ENCODE measurements around the gene SRRD. TPM values are rescaled to one million over a fixed set of nuclear protein-coding genes. Genes with fewer than 3 reads are reported as not detected.

Gene SRRD
- total and polyA plus RNA-seq, 4 experiments from 2014 or later = 17.6 to 28.9 (median 20.1) TPM

DNA sequence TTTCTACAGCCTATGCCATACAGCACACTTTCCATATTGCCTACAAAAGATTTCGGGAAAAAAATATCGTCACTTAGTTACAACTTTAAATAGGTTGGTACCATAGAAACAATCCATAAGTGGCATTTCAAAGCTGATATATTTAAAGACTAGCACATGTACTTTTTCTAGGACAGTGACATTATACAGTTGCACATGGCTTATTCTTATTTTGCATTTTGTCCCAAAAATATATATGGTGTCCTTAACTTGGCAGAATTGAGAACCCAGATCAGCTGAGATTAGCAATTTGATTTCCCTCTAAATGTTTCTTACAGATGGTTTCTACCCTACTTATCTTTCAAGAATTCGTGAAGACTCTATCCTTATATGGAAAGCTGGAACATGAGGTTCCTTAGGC lies 32.3 kb downstream of the SRRD start:
- DNase-seq = no peak
- H3K9me3 Mint-ChIP-seq = no peaks in the 10 kb centered on the region
- ChIA-PET POLR2A (ENCODE audit: partially characterized antibody) (interaction anchor here (0.6 to 5.5 kb wide), 2 partner anchors 15 to 32 kb away, joined by 3 to 68 read pairs; partner anchors contain the start of genes HPS4 and SRRD), CTCF (ENCODE audit: partially characterized antibody) (no interaction called here)
- intact Hi-C loops (cut with micrococcal nuclease) = no loop called here
- Histone ChIP-seq H3K27ac (ENCODE audit: low read depth, low read length) (no peak overlapping the region), H3K36me3 (ENCODE audit: insufficient read depth, low read length) (no peaks in the 10 kb centered on the region), H3K4me1 (ENCODE audit: insufficient read depth, low read length) (peaks cover 17% of the 10 kb centered on the region), H3K27me3 (ENCODE audit: insufficient read depth, low read length) (no peaks in the 10 kb centered on the region), H3K9me3 (ENCODE audit: control insufficient read depth in 1 of 2, low read length in 2 of 2) (no peaks in the 10 kb centered on the region), H3K4me3 (ENCODE audit: low read length in 2 of 2) (no peak overlapping the region)
- H3K4me3 Mint-ChIP-seq = no peak overlapping the region
- H3K36me3 Mint-ChIP-seq = peaks cover 0 to 12% of the 10 kb centered on the region in 2 donors
- no peaks in the 10 kb centered on the region for H3K27me3 Mint-ChIP-seq
- H3K27ac Mint-ChIP-seq = peak overlapping the region in 2 of 7 donors; percentile 38 to 51
- peaks cover 18 to 28% (median 27%) of the 10 kb centered on the region in 4 donors for H3K4me1 Mint-ChIP-seq

DNA sequence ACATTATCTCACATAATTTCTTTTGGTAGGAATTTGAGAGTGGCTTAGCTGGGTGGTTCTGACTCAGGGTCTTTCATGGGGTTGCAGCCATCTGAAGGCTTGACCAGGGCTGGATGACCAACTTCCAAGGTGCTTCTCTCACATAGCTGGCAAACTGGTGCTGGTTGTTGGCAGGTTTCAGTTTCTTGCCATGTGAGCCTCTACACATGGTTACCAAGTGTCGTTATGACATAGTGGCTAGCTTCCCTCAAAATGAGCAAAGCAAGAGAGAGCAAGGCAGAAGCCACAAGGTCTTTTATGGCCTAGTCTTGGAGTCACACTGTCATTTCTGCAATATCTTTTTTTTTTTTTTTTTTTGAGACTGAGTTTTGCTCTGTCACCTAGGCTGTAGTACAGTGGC lies 32.8 kb downstream of the SRRD start:
- H3K36me3 Mint-ChIP-seq = peaks cover 0 to 9% of the 10 kb centered on the region in 2 donors
- peaks cover 14 to 23% (median 22%) of the 10 kb centered on the region in 4 donors for H3K4me1 Mint-ChIP-seq
- Histone ChIP-seq H3K27ac (ENCODE audit: low read depth, low read length) (no peak overlapping the region), H3K9me3 (ENCODE audit: control insufficient read depth in 1 of 2, low read length in 2 of 2) (no peaks in the 10 kb centered on the region), H3K36me3 (ENCODE audit: insufficient read depth, low read length) (no peaks in the 10 kb centered on the region), H3K4me3 (ENCODE audit: low read length in 2 of 2) (no peak overlapping the region), H3K27me3 (ENCODE audit: insufficient read depth, low read length) (no peaks in the 10 kb centered on the region), H3K4me1 (ENCODE audit: insufficient read depth, low read length) (peaks cover 11% of the 10 kb centered on the region)
- ChIA-PET CTCF (ENCODE audit: partially characterized antibody) (no interaction called here), POLR2A (ENCODE audit: partially characterized antibody) (interaction anchor here (0.6 to 5.5 kb wide), 2 partner anchors 15 to 33 kb away, joined by 3 to 68 read pairs; partner anchors contain the start of genes HPS4 and SRRD)
- intact Hi-C loops (cut with micrococcal nuclease) = no loop called here
- H3K4me3 Mint-ChIP-seq = no peak overlapping the region
- H3K27ac Mint-ChIP-seq = no peak overlapping the region
- H3K27me3 Mint-ChIP-seq = no peaks in the 10 kb centered on the region
- no peaks in the 10 kb centered on the region for H3K9me3 Mint-ChIP-seq
- no peak for DNase-seq

- no peak for DNase-seq
- no peaks in the 10 kb centered on the region for H3K36me3 ChIP-seq (ENCODE audit: insufficient read depth, low read length)
- ChIA-PET POLR2A (ENCODE audit: partially characterized antibody) (interaction anchor here (1.0 kb wide), 1 partner anchor 142 kb away, joined by 3 read pairs; no protein-coding TSS in a partner anchor), CTCF (ENCODE audit: partially characterized antibody) (interaction anchor here (0.9 kb wide), 1 partner anchor 14 kb away, joined by 3 read pairs; no protein-coding TSS in a partner anchor)
- peaks cover 0 to 6% of the 10 kb centered on the region in 2 donors for H3K36me3 Mint-ChIP-seq
- no peaks in the 10 kb centered on the region for H3K9me3 Mint-ChIP-seq
- H3K9me3 ChIP-seq (ENCODE audit: control insufficient read depth in 1 of 2, low read length in 2 of 2) = no peaks in the 10 kb centered on the region
- intact Hi-C loops (cut with micrococcal nuclease) = no loop called here
- no peaks in the 10 kb centered on the region for H3K27me3 ChIP-seq (ENCODE audit: insufficient read depth, low read length)
- peaks cover 7 to 15% (median 13%) of the 10 kb centered on the region in 4 donors for H3K4me1 Mint-ChIP-seq
- no peak overlapping the region for H3K4me3 Mint-ChIP-seq
- no peak overlapping the region for H3K4me3 ChIP-seq (ENCODE audit: low read length in 2 of 2)
- no peak overlapping the region for H3K27ac ChIP-seq (ENCODE audit: low read depth, low read length)
- peaks cover 9% of the 10 kb centered on the region for H3K4me1 ChIP-seq (ENCODE audit: insufficient read depth, low read length)
- H3K27me3 Mint-ChIP-seq = no peaks in the 10 kb centered on the region
- peak overlapping the region in 1 of 7 donors; percentile 19 for H3K27ac Mint-ChIP-seq
These were observed 33.8 kb downstream of the SRRD start for GRCh38 chr22:26517429-26517828.

GRCh38 chr22:26522012-26522411 lies 38.3 kb downstream of the SRRD start:
- CTCF ChIA-PET (ENCODE audit: partially characterized antibody) = no interaction called here

GRCh38 chr22:26522592-26522991 lies 38.9 kb downstream of the SRRD start:
- H3K9me3 Mint-ChIP-seq = no peaks in the 10 kb centered on the region
- POLR2A ChIA-PET (ENCODE audit: partially characterized antibody) = interaction anchor here (1.0 kb wide), 1 partner anchor 149 kb away, joined by 3 read pairs; no protein-coding TSS in a partner anchor
- peak overlapping the region in 1 of 7 donors; percentile 46 for H3K27ac Mint-ChIP-seq

More at GRCh38 chr22:26522012-26522411, 38.3 kb downstream of the SRRD start:
- intact Hi-C loops (cut with micrococcal nuclease) = no loop called here
- no peak overlapping the region for H3K27ac Mint-ChIP-seq
- peaks cover 22 to 33% of the 10 kb centered on the region in 2 donors for H3K36me3 Mint-ChIP-seq
- H3K4me1 ChIP-seq (ENCODE audit: insufficient read depth, low read length) = no peaks in the 10 kb centered on the region
- H3K4me3 Mint-ChIP-seq = no peak overlapping the region
- no peaks in the 10 kb centered on the region for H3K27me3 ChIP-seq (ENCODE audit: insufficient read depth, low read length)
- H3K27me3 Mint-ChIP-seq = no peaks in the 10 kb centered on the region
- no peak overlapping the region for H3K4me3 ChIP-seq (ENCODE audit: low read length in 2 of 2)
- no peak for DNase-seq
- H3K9me3 ChIP-seq (ENCODE audit: control insufficient read depth in 1 of 2, low read length in 2 of 2) = no peaks in the 10 kb centered on the region
- H3K27ac ChIP-seq (ENCODE audit: low read depth, low read length) = no peak overlapping the region
- no peaks in the 10 kb centered on the region for H3K4me1 Mint-ChIP-seq
- no peaks in the 10 kb centered on the region for H3K9me3 Mint-ChIP-seq
- POLR2A ChIA-PET (ENCODE audit: partially characterized antibody) = no interaction called here
- H3K36me3 ChIP-seq (ENCODE audit: insufficient read depth, low read length) = peaks cover 13% of the 10 kb centered on the region

GRCh38 chr22:26524870-26525269 lies 41.2 kb downstream of the SRRD start:
- DNase-seq = no peak
- no peaks in the 10 kb centered on the region for H3K9me3 ChIP-seq (ENCODE audit: control insufficient read depth in 1 of 2, low read length in 2 of 2)
- peaks cover 27% of the 10 kb centered on the region for H3K36me3 ChIP-seq (ENCODE audit: insufficient read depth, low read length)
- intact Hi-C loops (cut with micrococcal nuclease) = no loop called here
- H3K27me3 ChIP-seq (ENCODE audit: insufficient read depth, low read length) = no peaks in the 10 kb centered on the region
- no peak overlapping the region for H3K4me3 ChIP-seq (ENCODE audit: low read length in 2 of 2)
- Mint-ChIP-seq H3K27ac (no peak overlapping the region), H3K9me3 (no peaks in the 10 kb centered on the region), H3K4me3 (no peak overlapping the region), H3K4me1 (no peaks in the 10 kb centered on the region), H3K27me3 (no peaks in the 10 kb centered on the region), H3K36me3 (peaks cover 30 to 49% of the 10 kb centered on the region in 2 donors)
- H3K27ac ChIP-seq (ENCODE audit: low read depth, low read length) = no peak overlapping the region
- POLR2A ChIA-PET (ENCODE audit: partially characterized antibody) = no interaction called here
- CTCF ChIA-PET (ENCODE audit: partially characterized antibody) = interaction anchor here (1.1 kb wide), 1 partner anchor 105 kb away, joined by 3 read pairs; no protein-coding TSS in a partner anchor
- H3K4me1 ChIP-seq (ENCODE audit: insufficient read depth, low read length) = no peaks in the 10 kb centered on the region

More at GRCh38 chr22:26522592-26522991, 38.9 kb downstream of the SRRD start:
- Mint-ChIP-seq H3K27me3 (no peaks in the 10 kb centered on the region), H3K36me3 (peaks cover 26 to 37% of the 10 kb centered on the region in 2 donors), H3K4me1 (no peaks in the 10 kb centered on the region), H3K4me3 (no peak overlapping the region)
- Histone ChIP-seq H3K36me3 (ENCODE audit: insufficient read depth, low read length) (peaks cover 19% of the 10 kb centered on the region), H3K9me3 (ENCODE audit: control insufficient read depth in 1 of 2, low read length in 2 of 2) (no peaks in the 10 kb centered on the region), H3K27me3 (ENCODE audit: insufficient read depth, low read length) (no peaks in the 10 kb centered on the region), H3K4me3 (ENCODE audit: low read length in 2 of 2) (no peak overlapping the region), H3K27ac (ENCODE audit: low read depth, low read length) (no peak overlapping the region), H3K4me1 (ENCODE audit: insufficient read depth, low read length) (no peaks in the 10 kb centered on the region)
- CTCF ChIA-PET (ENCODE audit: partially characterized antibody) = no interaction called here
- intact Hi-C loops (cut with micrococcal nuclease) = no loop called here
- DNase-seq = no peak

GRCh38 chr22:26525946-26526564 lies 42.4 kb downstream of the SRRD start:
- no peaks in the 10 kb centered on the region for H3K27me3 ChIP-seq (ENCODE audit: insufficient read depth, low read length)
- Mint-ChIP-seq H3K27me3 (no peaks in the 10 kb centered on the region), H3K4me1 (no peaks in the 10 kb centered on the region), H3K9me3 (no peaks in the 10 kb centered on the region), H3K27ac (no peak overlapping the region), H3K36me3 (peaks cover 38 to 57% of the 10 kb centered on the region in 2 donors), H3K4me3 (no peak overlapping the region)
- H3K27ac ChIP-seq (ENCODE audit: low read depth, low read length) = no peak overlapping the region
- intact Hi-C loops (cut with micrococcal nuclease) = no loop called here
- no peaks in the 10 kb centered on the region for H3K4me1 ChIP-seq (ENCODE audit: insufficient read depth, low read length)
- DNase-seq = no peak
- H3K9me3 ChIP-seq (ENCODE audit: control insufficient read depth in 1 of 2, low read length in 2 of 2) = no peaks in the 10 kb centered on the region
- no peak overlapping the region for H3K4me3 ChIP-seq (ENCODE audit: low read length in 2 of 2)
- ChIA-PET CTCF (ENCODE audit: partially characterized antibody) (no interaction called here), POLR2A (ENCODE audit: partially characterized antibody) (no interaction called here)
- H3K36me3 ChIP-seq (ENCODE audit: insufficient read depth, low read length) = peaks cover 29% of the 10 kb centered on the region
